Smooth muscle cell (in vitro differentiated cells): Measurements from ENCODE around the gene LILRA1. TPM values are rescaled to one million over a fixed set of nuclear protein-coding genes. Genes with fewer than 3 reads are reported as not detected.
"Not testable (repeated sequence)": the region's sequence is repeated elsewhere in the genome, so short reads cannot be mapped to it uniquely, and the experiment has no call there.

Experiments
- DNase-seq: peaks from one replicate; lab custom pipeline; 2025; ENCODE audit not compliant: unreplicated experiment; lab: John Stamatoyannopoulos, UW
- H2AFZ ChIP-seq: fragments of 200-600 bp; sonication (generic); 2 replicates; pipeline ENCODE4 v1.6.0; 2016; ENCODE audit warnings: antibody characterized with exemption, low read depth, mild to moderate bottlenecking
- H3F3A ChIP-seq: fragments of 200-600 bp; sonication (generic); 2 replicates; pipeline ENCODE4 v1.6.0; 2017; ENCODE audit warnings: antibody characterized with exemption, low read depth
- H3K27ac ChIP-seq: fragments of 200-600 bp; sonication (generic); 2 replicates; pipeline ENCODE4 v1.5.1; 2016; ENCODE audit warnings: low read depth, mild to moderate bottlenecking
- H3K27me3 ChIP-seq: fragments of 200-600 bp; sonication (generic); 2 replicates; pipeline ENCODE4 v1.6.1; 2016; ENCODE audit warnings: low read depth, mild to moderate bottlenecking
- H3K36me3 ChIP-seq: fragments of 200-600 bp; sonication (generic); 2 replicates; pipeline ENCODE4 v1.5.1; 2016; ENCODE audit warnings: low read depth
- H3K4me1 ChIP-seq: fragments of 200-600 bp; sonication (generic); 2 replicates; pipeline ENCODE4 v1.5.1; 2016; ENCODE audit warnings: low read depth
- H3K4me2 ChIP-seq: fragments of 200-600 bp; sonication (generic); 2 replicates; pipeline ENCODE4 v1.6.0; 2016; ENCODE audit warnings: mild to moderate bottlenecking
- H3K4me3 ChIP-seq: fragments of 200-600 bp; sonication (generic); 2 replicates; pipeline ENCODE4 v1.5.1; 2016; ENCODE audit warnings: mild to moderate bottlenecking
- H3K79me2 ChIP-seq: fragments of 200-600 bp; sonication (generic); 2 replicates; pipeline ENCODE4 v1.6.0; 2016; ENCODE audit warnings: low read depth, mild to moderate bottlenecking
- H3K9ac ChIP-seq: fragments of 200-600 bp; sonication (generic); 2 replicates; pipeline ENCODE4 v1.6.0; 2016; ENCODE audit warnings: low read depth
- H3K9me3 ChIP-seq: fragments of 200-600 bp; sonication (generic); replicated peaks from 2 replicates; pipeline ENCODE4 v1.5.1; 2016; ENCODE audit warnings: low read depth
- H4K20me1 ChIP-seq: fragments of 200-600 bp; sonication (generic); 2 replicates; pipeline ENCODE4 v1.6.0; 2016; ENCODE audit warnings: low read depth
- WGBS: methylation state at CpG from one replicate; pipeline ENCODE4 v1.1.7; 2016; ENCODE audit warnings: low lambda C conversion rate; 5-methylcytosine and 5-hydroxymethylcytosine counted together
- polyA plus RNA-seq: library from polyadenylated mRNA; unstranded; fragments of >200 nt; fragmentation: Nextera tagmentation; extraction: Ambion mirVana; gene quantifications from 2 replicates; pipeline ENCODE4 v1.2.1, GENCODE V29; 2016
- total RNA-seq: library from RNA; depleted of rRNA; stranded (reverse); fragments of >200 nt; gene quantifications from 2 replicates; pipeline ENCODE4 v1.2.3, GENCODE V29; 2014
- TF ChIP-seq, protein P1 (sequence below): fragments of 200-600 bp; sonication (generic); IDR thresholded peaks from 2 replicates; pipeline ENCODE4 v1.5.1; 2017; ENCODE audit warnings: borderline replicate concordance, mild to moderate bottlenecking, antibody characterized with exemption; ENCODE audit not compliant: insufficient read depth, poor library complexity, severe bottlenecking

The LILRA1 gene
- total and polyA plus RNA-seq, 2 experiments from 2014 or later, result not detected

DNA sequence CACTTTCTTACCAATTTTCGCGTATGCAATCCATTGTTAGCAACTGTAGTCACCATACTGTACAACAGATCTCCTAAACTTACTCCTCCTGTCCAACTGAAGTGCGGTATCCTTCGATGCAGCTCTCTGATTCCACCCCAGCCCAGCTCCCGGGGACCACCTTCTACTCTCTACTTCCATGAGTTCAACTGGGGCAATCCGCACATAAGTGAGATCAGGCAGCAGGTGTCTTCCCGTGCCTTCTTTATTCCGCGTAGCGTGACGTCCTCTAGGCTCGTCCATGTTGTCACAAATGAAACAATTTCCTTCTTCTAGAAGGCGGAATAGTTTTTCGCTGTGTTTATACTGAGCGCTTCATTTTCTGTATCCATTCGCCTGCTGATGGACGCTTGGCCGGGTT lies 45.3 kb downstream of the LILRA1 start:
- no peaks in the 10 kb centered on the region for H3F3A ChIP-seq
- H3K27ac ChIP-seq, result no peak overlapping the region
- no peaks in the 10 kb centered on the region for H3K27me3 ChIP-seq
- H3K9me3 ChIP-seq, result peaks cover 9% of the 10 kb centered on the region
- TF ChIP-seq, protein P1, sequence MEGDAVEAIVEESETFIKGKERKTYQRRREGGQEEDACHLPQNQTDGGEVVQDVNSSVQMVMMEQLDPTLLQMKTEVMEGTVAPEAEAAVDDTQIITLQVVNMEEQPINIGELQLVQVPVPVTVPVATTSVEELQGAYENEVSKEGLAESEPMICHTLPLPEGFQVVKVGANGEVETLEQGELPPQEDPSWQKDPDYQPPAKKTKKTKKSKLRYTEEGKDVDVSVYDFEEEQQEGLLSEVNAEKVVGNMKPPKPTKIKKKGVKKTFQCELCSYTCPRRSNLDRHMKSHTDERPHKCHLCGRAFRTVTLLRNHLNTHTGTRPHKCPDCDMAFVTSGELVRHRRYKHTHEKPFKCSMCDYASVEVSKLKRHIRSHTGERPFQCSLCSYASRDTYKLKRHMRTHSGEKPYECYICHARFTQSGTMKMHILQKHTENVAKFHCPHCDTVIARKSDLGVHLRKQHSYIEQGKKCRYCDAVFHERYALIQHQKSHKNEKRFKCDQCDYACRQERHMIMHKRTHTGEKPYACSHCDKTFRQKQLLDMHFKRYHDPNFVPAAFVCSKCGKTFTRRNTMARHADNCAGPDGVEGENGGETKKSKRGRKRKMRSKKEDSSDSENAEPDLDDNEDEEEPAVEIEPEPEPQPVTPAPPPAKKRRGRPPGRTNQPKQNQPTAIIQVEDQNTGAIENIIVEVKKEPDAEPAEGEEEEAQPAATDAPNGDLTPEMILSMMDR, result no peak
- no peak overlapping the region for H3K9ac ChIP-seq
- DNase-seq, result no peak
- no peak overlapping the region for H3K4me3 ChIP-seq
- no peak overlapping the region for H3K4me2 ChIP-seq
- H3K36me3 ChIP-seq, result no peaks in the 10 kb centered on the region
- H4K20me1 ChIP-seq, result no peaks in the 10 kb centered on the region
- 85% methylated on average over 18 of the region's 18 CpGs for WGBS
- no peaks in the 10 kb centered on the region for H3K4me1 ChIP-seq
- H3K79me2 ChIP-seq, result no peaks in the 10 kb centered on the region
- no peak overlapping the region for H2AFZ ChIP-seq

DNA sequence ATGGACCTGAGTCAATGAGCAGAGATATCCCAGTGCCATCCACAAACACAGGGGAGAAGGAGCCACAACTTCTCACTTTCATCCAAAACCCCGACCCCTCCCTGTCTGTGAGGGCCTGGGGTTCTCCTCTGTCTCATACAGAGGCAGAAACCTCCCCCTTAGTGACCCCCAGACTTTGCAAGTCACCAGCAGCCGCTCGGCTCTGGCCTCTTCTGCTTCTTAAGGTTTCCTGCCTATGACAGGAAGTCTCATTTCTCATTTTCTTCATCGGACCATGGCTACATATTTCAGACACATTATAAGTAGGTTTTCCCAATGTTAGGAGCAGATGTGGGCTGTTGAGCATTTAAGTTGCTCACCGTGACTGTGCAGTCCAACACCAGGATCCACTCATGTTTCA lies 49.5 kb downstream of the LILRA1 start:
- H3F3A ChIP-seq, DNase-seq, H4K20me1 ChIP-seq, H3K4me2 ChIP-seq, H3K9ac ChIP-seq, H3K27ac ChIP-seq, H3K4me3 ChIP-seq, H3K79me2 ChIP-seq, H3K4me1 ChIP-seq, H2AFZ ChIP-seq, H3K36me3 ChIP-seq, H3K27me3 ChIP-seq, H3K9me3 ChIP-seq: not testable (repeated sequence)
- WGBS, result 78% methylated on average over 5 of the region's 5 CpGs

- H3F3A ChIP-seq, H3K36me3 ChIP-seq, H3K4me2 ChIP-seq, H3K9ac ChIP-seq, H3K4me1 ChIP-seq, H3K79me2 ChIP-seq, H3K27me3 ChIP-seq, H3K9me3 ChIP-seq, DNase-seq, H3K27ac ChIP-seq, H3K4me3 ChIP-seq, H4K20me1 ChIP-seq, H2AFZ ChIP-seq: not testable (repeated sequence)
- WGBS, result 70% methylated on average over 6 of the region's 6 CpGs
Observed at GRCh38 chr19:54643583-54643982, 50.2 kb downstream of the LILRA1 start.

- H3K27ac ChIP-seq, result no peak overlapping the region
- no peaks in the 10 kb centered on the region for H4K20me1 ChIP-seq
- no peaks in the 10 kb centered on the region for H3K27me3 ChIP-seq
- no peak overlapping the region for H2AFZ ChIP-seq
- DNase-seq, result no peak
- H3K36me3 ChIP-seq, result no peaks in the 10 kb centered on the region
- TF ChIP-seq, protein P1, result no peak
- no peak overlapping the region for H3K4me3 ChIP-seq
- WGBS, result 49% methylated on average over 5 of the region's 5 CpGs
- H3K9ac ChIP-seq, result no peak overlapping the region
- H3F3A ChIP-seq, result no peaks in the 10 kb centered on the region
- no peaks in the 10 kb centered on the region for H3K4me1 ChIP-seq
- H3K9me3 ChIP-seq, result peaks cover 5% of the 10 kb centered on the region
- no peaks in the 10 kb centered on the region for H3K79me2 ChIP-seq
- H3K4me2 ChIP-seq, result no peak overlapping the region
Observed at GRCh38 chr19:54644056-54644455, 50.6 kb downstream of the LILRA1 start.

GRCh38 chr19:54646331-54646841 lies 53.0 kb downstream of the LILRA1 start:
- Histone ChIP-seq H4K20me1 (no peaks in the 10 kb centered on the region), H3K9ac (no peak overlapping the region), H3K9me3 (peaks cover 5% of the 10 kb centered on the region), H3K79me2 (no peaks in the 10 kb centered on the region), H3K27ac (no peak overlapping the region), H3K4me1 (no peaks in the 10 kb centered on the region), H3K4me2 (no peak overlapping the region), H3K36me3 (no peaks in the 10 kb centered on the region), H3F3A (no peaks in the 10 kb centered on the region), H3K27me3 (no peaks in the 10 kb centered on the region), H2AFZ (no peak overlapping the region), H3K4me3 (no peak overlapping the region)
- TF ChIP-seq, protein P1, result no peak
- 85% methylated on average over 19 of the region's 19 CpGs for WGBS
- DNase-seq, result no peak
